ENCODE results near the gene PLOD3. TPM values are rescaled to one million over a fixed set of nuclear protein-coding genes. Genes with fewer than 3 reads are reported as not detected.
"Not testable (repeated sequence)": the region's sequence is repeated elsewhere in the genome, so short reads cannot be mapped to it uniquely, and the experiment has no call there.

PLOD3 gene
- total RNA-seq, 1 donor from 2014 or later, result 31.2 TPM

- no peak for DNase-seq
Measured at GRCh38 chr7:101210143-101210542, 7.2 kb downstream of the PLOD3 start.

GRCh38 chr7:101208794-101209193, 8.6 kb downstream of the PLOD3 start:
- no peak for DNase-seq

GRCh38 chr7:101207459-101207858, 9.9 kb downstream of the PLOD3 start:
- no peak for DNase-seq

- no peak for DNase-seq
Measured at GRCh38 chr7:101206665-101207042, 10.7 kb downstream of the PLOD3 start.

GRCh38 chr7:101205901-101206664, 11.3 kb downstream of the PLOD3 start:
- no peak for DNase-seq

- DNase-seq, result not testable (repeated sequence)
Measured at GRCh38 chr7:101203740-101204738, 13.3 kb downstream of the PLOD3 start.

- no peak for DNase-seq
Measured at GRCh38 chr7:101202603-101202918, 14.8 kb downstream of the PLOD3 start.

- no peak for DNase-seq
Measured at GRCh38 chr7:101201695-101202602, 15.4 kb downstream of the PLOD3 start.

- no peak for DNase-seq
Measured at GRCh38 chr7:101200862-101201599, 16.4 kb downstream of the PLOD3 start, which contains the start of gene MOGAT3. Gene MOGAT3, minus strand, starts transcription at chr7:101201036. Its CDS starts 182 bp downstream, at chr7:101200854.

- DNase-seq, result no peak
Measured at GRCh38 chr7:101200504-101200861, 16.9 kb downstream of the PLOD3 start.

- DNase-seq, result not testable (repeated sequence)
Measured at GRCh38 chr7:101199522-101199921, 17.9 kb downstream of the PLOD3 start.

- DNase-seq, result no peak
Measured at GRCh38 chr7:101198476-101198875, 18.9 kb downstream of the PLOD3 start.

- no peak for DNase-seq
Measured at GRCh38 chr7:101197991-101198390, 19.4 kb downstream of the PLOD3 start.

- no peak for DNase-seq
Measured at GRCh38 chr7:101195884-101196283, 21.5 kb downstream of the PLOD3 start.

GRCh38 chr7:101189109-101189508, 28.3 kb downstream of the PLOD3 start:
- no peak for DNase-seq

- no peak for DNase-seq
Measured at GRCh38 chr7:101186844-101187428, 30.4 kb downstream of the PLOD3 start.

- DNase-seq, result no peak
Measured at GRCh38 chr7:101186194-101186593, 31.2 kb downstream of the PLOD3 start.

- DNase-seq, result no peak
Measured at GRCh38 chr7:101185258-101185839, 32.0 kb downstream of the PLOD3 start.

GRCh38 chr7:101180130-101180755, 37.1 kb downstream of the PLOD3 start, which contains the start of gene NAT16:
Gene NAT16, minus strand, starts transcription at chr7:101180293. Its CDS starts 5,486 bp downstream, at chr7:101174807.
- DNase-seq, result no peak

- DNase-seq, result no peak
Measured at GRCh38 chr7:101179713-101180112, 37.7 kb downstream of the PLOD3 start.
